Daoy (cell line): ENCODE results near the gene ARHGAP12. TPM values are rescaled to one million over a fixed set of nuclear protein-coding genes. Genes with fewer than 3 reads are reported as not detected.
"Not testable (repeated sequence)": the region's sequence is repeated elsewhere in the genome, so short reads cannot be mapped to it uniquely, and the experiment has no call there.

ENCODE experiments used
- DNase-seq: peaks from one replicate; pipeline ENCODE4 v3.0.0-alpha.2; 2015; ENCODE audit warnings: low read depth
- total RNA-seq: library from RNA; depleted of rRNA; stranded (reverse); fragments of >200 nt; shearing (Covaris generic); gene quantifications from 2 replicates; pipeline ENCODE4 v1.2.3, GENCODE V29; 2014

Gene ARHGAP12
- total RNA-seq, 1 experiment from 2014 or later: 20.7 TPM

- no peak for DNase-seq
These were observed 2.5 kb downstream of the ARHGAP12 start for GRCh38 chr10:31926160-31926559.

- no peak for DNase-seq
These were observed 3.8 kb downstream of the ARHGAP12 start for GRCh38 chr10:31924833-31925232.

- no peak for DNase-seq
These were observed 5.2 kb downstream of the ARHGAP12 start for GRCh38 chr10:31923389-31923788.

DNA sequence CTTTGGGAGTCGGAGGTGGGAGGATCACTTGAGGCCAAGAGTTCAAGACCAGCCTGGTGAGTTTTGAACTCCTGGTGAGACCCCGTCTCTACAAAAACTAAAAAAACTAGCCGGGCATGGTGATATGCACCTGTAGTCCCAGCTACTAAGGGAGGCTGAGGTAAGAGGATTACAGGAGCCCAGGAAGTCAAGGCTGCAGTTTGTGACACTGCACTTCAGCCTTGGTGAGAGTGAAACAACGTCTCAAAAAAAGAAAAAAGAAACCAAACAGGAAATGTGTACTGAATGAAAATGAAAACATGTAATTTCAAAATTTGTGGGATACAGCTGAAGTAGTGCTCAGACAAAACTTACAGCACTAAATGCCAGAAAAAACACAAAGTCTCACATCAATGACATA is 7.6 kb downstream of the ARHGAP12 start:
- DNase-seq: no peak

DNA sequence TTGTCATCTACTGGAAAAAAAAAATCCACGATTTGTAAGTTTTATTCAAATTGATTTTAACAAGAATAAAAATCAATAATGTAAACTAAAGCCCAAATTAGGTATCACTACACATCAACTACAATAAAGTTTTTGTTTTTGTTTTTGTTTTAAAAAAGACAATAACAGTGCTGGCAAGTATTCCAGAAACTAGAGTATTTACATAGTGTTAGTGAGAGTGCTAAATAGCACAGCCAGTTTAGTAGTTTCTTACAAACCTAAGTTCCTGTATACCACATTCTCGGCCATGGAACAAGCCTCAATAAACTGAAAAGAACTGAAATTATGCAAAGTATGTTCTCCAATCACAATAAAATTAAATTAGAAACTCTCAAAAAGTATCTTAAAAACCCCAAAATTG is 8.1 kb downstream of the ARHGAP12 start:
- DNase-seq: no peak

- no peak for DNase-seq
These were observed 9.8 kb downstream of the ARHGAP12 start for GRCh38 chr10:31918671-31919409.

DNA sequence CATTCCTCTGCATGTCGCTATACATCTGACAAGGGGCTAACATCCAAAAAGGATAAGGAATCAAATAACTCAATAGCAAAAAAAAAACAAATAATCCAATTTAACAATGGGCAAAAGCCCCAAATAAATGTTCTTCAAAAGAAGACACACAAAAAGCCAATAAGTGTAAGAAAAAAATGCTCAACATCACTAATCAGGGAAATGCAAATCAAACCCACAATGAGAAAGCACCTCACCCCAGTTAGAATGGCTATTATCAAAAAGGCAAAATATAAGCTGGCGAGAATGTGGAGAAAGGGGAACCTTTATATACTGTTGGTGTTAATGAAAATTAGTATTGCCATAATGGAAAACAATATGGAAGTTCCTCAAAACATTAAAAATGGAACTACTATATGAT is 14.3 kb downstream of the ARHGAP12 start:
- no peak for DNase-seq

- no peak for DNase-seq
These were observed 15.5 kb downstream of the ARHGAP12 start for GRCh38 chr10:31912898-31913850.

DNA sequence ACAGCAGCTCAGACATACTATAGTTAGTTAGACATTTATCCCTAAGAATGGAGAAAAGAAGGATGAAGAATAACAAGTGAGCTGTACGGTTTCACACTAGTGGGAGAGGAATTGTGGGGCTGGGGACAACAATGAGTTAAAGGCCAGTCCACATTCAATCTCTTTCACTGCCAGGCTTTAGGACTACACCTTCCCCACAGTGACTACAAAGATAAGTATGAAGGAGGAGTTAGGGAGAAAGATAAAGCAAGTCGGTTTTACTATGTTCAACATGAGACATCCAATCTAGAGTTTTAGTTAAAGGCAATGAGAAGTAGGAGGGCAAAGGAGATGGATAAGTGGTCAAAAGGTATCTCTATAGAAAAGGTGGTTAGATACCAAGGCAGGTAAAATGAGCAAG is 16.3 kb downstream of the ARHGAP12 start:
- no peak for DNase-seq

GRCh38 chr10:31910016-31910415 is 18.6 kb downstream of the ARHGAP12 start:
- no peak for DNase-seq

GRCh38 chr10:31908157-31908556 is 20.5 kb downstream of the ARHGAP12 start:
- no peak for DNase-seq

DNA sequence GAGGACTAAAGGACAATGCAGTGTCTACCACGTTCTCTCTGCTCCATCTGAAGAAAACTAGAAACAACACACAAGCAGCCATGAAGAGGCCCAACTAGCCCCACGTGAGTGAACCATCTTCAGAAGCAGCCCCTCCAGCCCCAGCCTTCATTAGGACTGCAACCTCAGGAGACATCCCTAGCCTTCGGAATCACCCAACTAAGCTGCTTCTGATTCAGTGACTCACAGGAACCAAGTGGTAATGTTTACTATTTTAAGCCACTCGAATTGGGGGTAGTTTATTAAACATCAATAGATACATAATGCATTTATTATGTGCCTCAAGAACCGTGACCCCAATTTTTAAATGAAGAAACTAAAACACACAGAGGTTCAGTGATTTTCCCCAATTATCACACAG is 22.6 kb downstream of the ARHGAP12 start:
- no peak for DNase-seq

DNA sequence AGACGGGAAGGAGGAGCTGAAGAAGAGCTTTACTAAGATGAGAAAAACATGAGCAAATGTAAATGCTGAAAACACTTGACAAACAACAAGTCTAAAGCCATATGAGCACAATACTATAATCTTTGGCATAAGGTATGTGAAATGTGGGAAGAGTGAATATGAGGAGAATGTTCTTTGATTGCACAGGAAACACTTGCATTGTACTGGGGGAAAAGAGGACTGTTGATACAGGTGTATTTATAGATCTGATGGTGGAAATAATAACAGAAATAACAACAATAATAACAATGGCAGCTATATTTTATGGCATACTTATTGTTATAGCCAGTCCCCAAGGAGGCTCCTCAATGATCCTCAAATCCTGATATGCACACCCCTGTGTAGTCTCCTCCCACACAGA is 23.0 kb downstream of the ARHGAP12 start:
- no peak for DNase-seq

DNA sequence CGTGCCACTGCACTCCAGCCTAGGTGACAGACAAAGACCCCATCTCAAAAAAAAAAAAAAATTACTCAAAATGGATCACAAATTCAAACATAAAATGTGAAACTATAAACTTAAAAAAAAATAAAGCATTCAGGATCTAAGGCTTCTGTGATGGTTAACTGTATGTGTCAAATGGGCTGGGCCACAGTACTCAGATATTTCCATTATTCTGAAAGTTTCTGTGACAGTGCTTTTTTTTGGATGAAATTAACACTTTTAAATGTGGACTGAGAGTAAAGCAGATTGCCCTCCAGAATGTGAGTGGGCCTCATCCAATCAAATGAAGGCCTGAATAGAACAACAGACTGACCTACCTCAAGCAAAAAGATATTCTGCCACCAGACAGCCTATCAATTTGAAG is 26.0 kb downstream of the ARHGAP12 start:
- no peak for DNase-seq

DNA sequence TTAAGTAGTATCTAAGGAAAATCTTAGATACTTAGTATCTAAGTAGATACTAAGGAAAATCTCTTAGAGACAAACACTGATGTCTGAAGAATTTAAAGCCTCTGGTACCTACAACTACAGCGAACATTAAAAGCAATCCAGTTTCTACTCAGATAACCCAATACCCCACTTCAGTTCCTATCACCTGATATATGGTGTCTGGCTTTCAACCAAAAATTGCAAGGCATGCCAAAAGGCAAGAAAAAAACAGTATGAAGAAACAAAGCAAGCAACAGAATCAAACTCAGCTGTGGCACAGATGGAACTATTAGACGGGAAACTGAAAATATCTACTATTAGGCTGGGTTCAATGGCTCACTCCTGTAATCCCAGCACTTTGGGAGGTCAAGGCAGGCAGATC is 31.1 kb downstream of the ARHGAP12 start:
- no peak for DNase-seq

- peak; percentile 14 for DNase-seq
These were observed 31.7 kb downstream of the ARHGAP12 start for GRCh38 chr10:31896968-31897384.

GRCh38 chr10:31895722-31896121 is 32.9 kb downstream of the ARHGAP12 start:
- DNase-seq: not testable (repeated sequence)

DNA sequence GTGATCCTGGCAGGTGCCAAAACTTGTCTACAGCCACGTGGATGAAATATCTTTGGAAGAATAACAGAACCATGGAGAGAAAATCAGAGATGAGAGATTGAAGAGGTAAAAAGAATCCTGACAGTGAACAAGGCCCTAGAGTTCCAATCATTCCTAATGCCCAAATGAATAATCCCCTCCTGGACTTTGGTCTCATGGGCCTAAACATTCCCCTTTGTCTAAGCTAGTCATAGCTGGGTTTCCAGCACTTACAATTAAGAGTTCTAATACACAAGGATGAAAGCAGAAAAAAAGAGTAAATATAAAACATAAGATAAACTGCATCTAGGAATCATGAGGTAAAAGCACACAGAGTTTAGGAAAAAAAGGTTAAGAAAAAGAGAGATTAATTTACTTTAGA is 40.2 kb downstream of the ARHGAP12 start:
- no peak for DNase-seq

- DNase-seq: no peak
These were observed 40.8 kb downstream of the ARHGAP12 start for GRCh38 chr10:31887850-31888249.

DNA sequence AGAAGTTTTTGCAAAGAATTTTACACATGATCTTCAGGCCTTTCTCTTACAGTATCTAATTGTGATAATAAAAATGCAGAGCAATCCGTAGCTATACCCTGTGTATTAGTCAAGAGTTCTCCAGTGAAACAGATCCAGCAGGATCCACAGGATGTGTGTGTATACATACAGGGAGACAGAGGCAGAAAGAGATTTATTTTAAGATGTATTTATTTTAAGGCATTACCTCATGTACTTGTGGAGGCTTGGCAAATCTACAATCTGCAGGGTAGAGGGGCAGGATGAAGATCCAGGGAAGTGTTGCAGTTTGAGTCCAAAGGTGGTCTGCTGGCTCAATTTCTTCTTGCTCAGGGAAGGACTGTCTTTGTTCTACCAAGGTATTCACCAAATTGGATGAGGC is 41.7 kb downstream of the ARHGAP12 start:
- no peak for DNase-seq

GRCh38 chr10:31885971-31886370 is 42.7 kb downstream of the ARHGAP12 start:
- DNase-seq: no peak

- no peak for DNase-seq
These were observed 44.2 kb downstream of the ARHGAP12 start for GRCh38 chr10:31884386-31884785.

GRCh38 chr10:31883397-31883796 is 45.2 kb downstream of the ARHGAP12 start:
- no peak for DNase-seq
